ENCODE results near the gene KCNT2.

DNA sequence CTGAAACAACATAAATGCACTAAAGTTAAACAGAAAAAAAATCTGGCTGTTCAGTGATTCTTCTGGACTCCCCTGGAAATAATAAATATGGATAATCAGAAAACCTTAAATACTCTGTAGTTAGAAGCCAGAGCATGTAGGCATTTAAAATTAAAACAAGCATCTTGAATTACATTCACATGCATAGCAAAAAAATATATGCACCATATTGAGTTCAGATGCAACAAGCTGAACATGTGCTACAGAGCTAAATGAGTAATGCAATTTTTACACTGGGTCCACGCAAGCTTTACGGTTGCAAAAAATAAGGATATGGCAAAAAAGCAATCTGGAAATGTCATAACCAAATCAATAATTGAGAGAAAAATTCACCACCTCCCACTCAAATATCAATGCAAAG is 11.5 kb upstream of the KCNT2 start:
- TF ChIP-seq ZNF274 (IDR thresholded peaks at IDR 0.05; ENCODE audit: low read depth, low read length) (no peak), YY1 (IDR thresholded peaks at IDR 0.05; ENCODE audit: insufficient read depth, insufficient read length) (no peak)

Measured in NT2/D1 (cell line).